Mesenteric fat pad (tissue), 1 donor: ENCODE results near the gene TMTC1. TPM values are rescaled to one million over a fixed set of nuclear protein-coding genes. Genes with fewer than 3 reads are reported as not detected.
"Not testable (repeated sequence)": the region's sequence is repeated elsewhere in the genome, so short reads cannot be mapped to it uniquely, and the experiment has no call there.

Source experiments
- DNase-seq: peaks from one replicate; pipeline ENCODE4 v3.0.0-alpha.2; 2020; ENCODE audit warnings: low spot score
- total RNA-seq: library from RNA; stranded (reverse); fragmentation: NEBNext Ultra II Directional; extraction: Animal tissue kit (Norgen Biotek cat#: 25700); gene quantifications from one replicate; pipeline ENCODE4 v1.2.1, GENCODE V29; 2021
- donor health status: DM: yes; HTN: yes; CAD: no.

Gene TMTC1
- total RNA-seq, 1 donor from 2014 or later: 107 TPM

- no peak for DNase-seq
Observed at GRCh38 chr12:29673346-29673745, 110.4 kb downstream of the TMTC1 start.

DNA sequence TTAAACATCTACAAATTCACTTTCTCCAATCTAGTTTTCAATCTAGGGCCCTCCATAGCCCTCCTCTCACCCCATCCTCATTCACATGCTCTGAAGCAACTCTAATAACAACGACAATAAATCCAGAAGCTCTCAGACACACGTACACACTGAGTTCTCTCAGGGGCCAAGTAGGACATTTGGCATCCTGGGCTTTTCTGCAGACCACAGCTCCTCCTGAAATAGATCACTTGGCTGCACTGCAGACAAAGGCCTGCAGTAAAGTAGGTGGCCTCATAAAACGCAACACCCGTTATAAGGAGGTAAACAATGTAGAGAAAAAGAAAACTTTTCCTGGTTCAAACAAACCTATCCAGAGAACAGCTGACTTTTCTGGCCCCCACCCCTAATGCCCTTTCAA is 111.2 kb downstream of the TMTC1 start:
- DNase-seq: no peak

DNA sequence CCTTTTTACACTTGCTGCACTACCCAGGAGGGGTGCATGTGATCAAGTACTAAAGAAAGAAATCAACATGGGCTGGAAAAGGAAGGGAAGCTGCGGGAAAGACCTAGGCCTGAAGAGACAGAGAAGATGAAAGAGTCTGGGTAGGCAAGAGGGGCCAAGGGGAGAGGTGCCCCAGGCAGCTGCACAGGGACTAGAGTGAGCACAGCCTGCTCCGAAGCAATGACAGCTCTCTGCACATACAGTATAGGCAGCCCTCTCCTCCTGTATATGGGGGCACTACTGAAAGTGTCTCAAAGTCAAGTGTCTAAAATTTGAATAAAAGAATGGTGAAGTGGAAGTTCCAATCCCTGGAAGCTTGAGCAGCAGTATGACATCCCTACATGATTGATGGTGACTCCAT is 112.0 kb downstream of the TMTC1 start:
- no peak for DNase-seq

DNA sequence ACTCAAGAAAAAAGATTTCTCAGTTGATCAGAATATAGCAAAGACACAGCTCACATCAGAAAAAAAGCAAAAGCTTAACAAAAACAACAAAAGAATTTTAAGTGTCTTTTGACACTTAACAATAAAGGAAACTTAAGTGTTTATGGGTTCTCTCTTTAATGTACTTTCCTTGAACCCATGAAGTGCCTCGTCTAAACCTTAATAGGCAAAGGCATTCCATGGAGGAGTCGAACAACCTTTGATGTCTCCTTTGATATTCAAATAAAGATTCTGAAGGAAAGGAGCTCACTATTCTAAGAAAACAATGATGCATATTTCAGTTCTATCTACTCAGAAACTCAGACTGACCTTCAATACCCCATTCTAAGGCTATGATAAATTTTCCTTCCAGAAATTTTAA is 116.7 kb downstream of the TMTC1 start:
- no peak for DNase-seq

GRCh38 chr12:29665107-29665506 is 118.6 kb downstream of the TMTC1 start:
- no peak for DNase-seq

- DNase-seq: no peak
Observed at GRCh38 chr12:29662734-29663323, 120.9 kb downstream of the TMTC1 start.

DNA sequence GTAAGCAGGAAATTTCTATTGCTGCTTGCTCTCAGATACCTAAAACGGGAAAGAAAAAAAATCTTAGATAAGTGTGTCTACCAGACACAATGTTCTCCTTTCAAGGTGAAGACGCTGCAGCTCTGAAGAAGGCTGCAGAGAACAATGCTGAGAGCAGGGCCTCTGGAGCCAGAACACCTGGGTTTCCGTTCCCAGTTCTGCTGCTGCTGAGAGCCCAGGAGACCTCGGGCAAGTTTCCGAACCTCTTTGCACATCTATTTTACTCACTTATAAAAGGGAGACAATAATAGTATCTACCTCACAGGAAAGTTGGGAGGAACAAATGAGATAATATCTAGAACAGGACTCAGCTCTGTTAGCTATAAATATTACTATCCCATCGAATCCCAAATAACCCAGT is 122.9 kb downstream of the TMTC1 start:
- no peak for DNase-seq

- DNase-seq: no peak
Observed at GRCh38 chr12:29656762-29657538, 126.8 kb downstream of the TMTC1 start.

DNA sequence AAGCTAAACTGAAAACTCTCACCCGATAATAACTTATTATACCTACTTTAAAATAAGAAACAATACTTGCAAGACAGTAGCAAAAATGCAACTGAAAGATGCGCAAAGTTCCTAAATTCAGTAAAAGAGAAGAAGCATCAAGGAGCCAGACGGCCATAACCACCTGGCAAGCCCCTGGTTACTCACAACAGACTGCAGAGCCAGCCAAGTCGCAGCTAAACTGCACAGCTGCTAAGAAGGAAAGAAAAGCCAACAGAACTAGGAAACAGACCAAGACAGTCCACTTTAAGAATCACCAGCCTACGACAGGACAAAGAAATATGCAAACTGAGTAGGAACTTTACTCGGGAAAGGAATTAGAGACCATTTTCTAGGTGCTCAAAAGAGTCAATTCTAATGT is 127.9 kb downstream of the TMTC1 start:
- DNase-seq: no peak

- DNase-seq: no peak
Observed at GRCh38 chr12:29653286-29653685, 130.5 kb downstream of the TMTC1 start.

GRCh38 chr12:29650371-29650770 is 133.4 kb downstream of the TMTC1 start:
- no peak for DNase-seq

- DNase-seq: no peak
Observed at GRCh38 chr12:29649722-29650121, 134.0 kb downstream of the TMTC1 start.

GRCh38 chr12:29644536-29645162 is 139.1 kb downstream of the TMTC1 start:
- DNase-seq: no peak

- no peak for DNase-seq
Observed at GRCh38 chr12:29640589-29641345, 143.0 kb downstream of the TMTC1 start.

GRCh38 chr12:29639893-29640495 is 143.7 kb downstream of the TMTC1 start:
- no peak for DNase-seq

DNA sequence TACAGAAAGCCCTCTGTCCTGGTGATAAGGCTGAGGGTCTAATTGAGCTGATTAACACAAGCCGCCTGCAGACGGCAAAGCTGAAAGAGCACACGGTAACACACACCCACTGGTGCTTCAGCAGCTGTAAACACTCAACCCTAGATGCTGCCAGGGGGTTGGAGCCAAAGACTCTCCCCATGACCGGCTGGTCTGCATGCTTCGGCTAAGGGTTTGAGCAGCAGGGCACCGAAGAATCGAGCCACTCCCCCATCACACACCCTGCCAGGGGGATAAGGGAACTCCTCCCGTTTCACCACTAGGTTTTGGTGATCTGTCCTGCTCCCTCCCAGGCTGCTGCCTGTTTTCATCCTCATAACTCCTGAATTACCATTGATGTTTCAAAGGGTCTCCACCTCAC is 145.2 kb downstream of the TMTC1 start:
- no peak for DNase-seq

DNA sequence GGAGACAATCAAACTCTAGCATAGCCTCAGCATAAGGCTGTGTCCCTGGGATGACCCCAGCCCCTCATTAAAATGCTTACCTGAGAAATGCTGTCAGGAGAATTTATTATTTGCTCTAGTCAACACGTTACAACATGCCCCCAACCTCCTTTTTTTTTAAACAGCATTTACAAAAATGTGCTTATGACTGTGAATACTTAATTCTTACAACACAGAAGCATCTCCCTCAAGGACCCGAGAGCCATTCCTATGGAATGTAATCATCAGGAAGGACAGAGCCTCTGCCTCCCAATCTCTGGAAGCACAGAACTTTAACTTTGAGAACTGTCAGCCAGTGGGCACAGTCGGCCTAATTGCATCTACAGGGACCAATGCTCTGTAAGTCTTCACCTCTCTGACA is 149.7 kb downstream of the TMTC1 start:
- no peak for DNase-seq

GRCh38 chr12:29630164-29630563 is 153.6 kb downstream of the TMTC1 start:
- DNase-seq: not testable (repeated sequence)

DNA sequence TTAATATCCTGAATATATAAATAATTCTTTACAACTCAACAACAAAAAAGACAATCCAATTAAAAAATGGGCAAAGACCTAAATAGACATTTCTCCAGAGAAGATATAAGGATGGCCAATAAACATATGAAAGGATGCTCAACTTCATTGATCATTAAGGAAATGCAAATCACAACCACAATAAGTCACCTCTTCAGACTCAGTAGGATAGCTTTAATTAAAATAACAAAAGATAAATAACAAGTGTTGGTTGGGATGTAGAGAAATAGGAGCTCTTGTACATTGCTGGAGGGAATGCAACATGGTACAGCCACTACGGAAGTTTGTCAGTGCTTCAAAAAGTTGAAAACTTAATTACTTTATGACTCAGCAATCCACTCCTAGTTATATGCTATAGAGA is 156.5 kb downstream of the TMTC1 start:
- no peak for DNase-seq

GRCh38 chr12:29625359-29625953 is 158.3 kb downstream of the TMTC1 start:
- DNase-seq: no peak

- no peak for DNase-seq
Observed at GRCh38 chr12:29622251-29622650, 161.5 kb downstream of the TMTC1 start.
